ENCODE data around the gene KMT2C.

GRCh38 chr7:152477079-152477478 is 41.3 kb upstream of the KMT2C start:
- TF ChIP-seq CTCF (IDR thresholded peaks at IDR 0.05; ENCODE audit: low read depth, low read length, missing input control) (no peak), RXRA (IDR thresholded peaks at IDR 0.05) (no peak), JUND (IDR thresholded peaks at IDR 0.05) (no peak), TAF1 (conservative IDR thresholded peaks at IDR 0.05) (no peak), GABPA (IDR thresholded peaks at IDR 0.05 in 1 of 2, conservative IDR thresholded peaks at IDR 0.05 in 1 of 2) (no peak), REST (IDR thresholded peaks at IDR 0.05) (no peak), YY1 (IDR thresholded peaks at IDR 0.05) (no peak), EGR1 (IDR thresholded peaks at IDR 0.05; ENCODE audit: low read depth in 2 of 2) (no peak), RAD21 (IDR thresholded peaks at IDR 0.05) (no peak), FOXA2 (IDR thresholded peaks at IDR 0.05) (no peak)

Data from liver (tissue), 3 donors.